Measurements from ENCODE around the gene NPEPPS. TPM values are rescaled to one million over a fixed set of nuclear protein-coding genes. Genes with fewer than 3 reads are reported as not detected.
A peak's percentile ranks its signal among the peaks of the same experiment; 100 is the strongest.

The NPEPPS gene
- total RNA-seq, 1 donor from 2014 or later = 234 TPM

- no peaks in the 10 kb centered on the region for H3K36me3 Mint-ChIP-seq (ENCODE audit: unreplicated experiment)
- no peak for TF ChIP-seq CTCF (IDR thresholded peaks at IDR 0.05; ENCODE audit: partially characterized antibody, unreplicated experiment)
- H3K27me3 Mint-ChIP-seq (ENCODE audit: unreplicated experiment) = no peaks in the 10 kb centered on the region
- DNase-seq = no peak
- no peak overlapping the region for H3K27ac Mint-ChIP-seq (ENCODE audit: unreplicated experiment)
- peaks cover 5% of the 10 kb centered on the region for H3K4me1 Mint-ChIP-seq (ENCODE audit: low read depth, unreplicated experiment)
- H3K4me3 Mint-ChIP-seq (ENCODE audit: unreplicated experiment) = no peak overlapping the region
- H3K9me3 Mint-ChIP-seq (ENCODE audit: unreplicated experiment) = no peaks in the 10 kb centered on the region
These were observed 129.2 kb downstream of the NPEPPS start for GRCh38 chr17:47660064-47660492.

- H3K9me3 Mint-ChIP-seq (ENCODE audit: unreplicated experiment) = no peaks in the 10 kb centered on the region
- peak; percentile 76 for TF ChIP-seq CTCF (IDR thresholded peaks at IDR 0.05; ENCODE audit: partially characterized antibody, unreplicated experiment)
- no peaks in the 10 kb centered on the region for H3K4me1 Mint-ChIP-seq (ENCODE audit: low read depth, unreplicated experiment)
- peak; percentile 52 for DNase-seq
- H3K27ac Mint-ChIP-seq (ENCODE audit: unreplicated experiment) = peak overlapping the region; percentile 54
- no peaks in the 10 kb centered on the region for H3K27me3 Mint-ChIP-seq (ENCODE audit: unreplicated experiment)
- no peak overlapping the region for H3K4me3 Mint-ChIP-seq (ENCODE audit: unreplicated experiment)
- H3K36me3 Mint-ChIP-seq (ENCODE audit: unreplicated experiment) = no peaks in the 10 kb centered on the region
These were observed 133.2 kb downstream of the NPEPPS start for GRCh38 chr17:47663912-47664623.

- H3K27me3 Mint-ChIP-seq (ENCODE audit: unreplicated experiment) = no peaks in the 10 kb centered on the region
- no peak for DNase-seq
- no peak overlapping the region for H3K4me3 Mint-ChIP-seq (ENCODE audit: unreplicated experiment)
- no peaks in the 10 kb centered on the region for H3K36me3 Mint-ChIP-seq (ENCODE audit: unreplicated experiment)
- H3K4me1 Mint-ChIP-seq (ENCODE audit: low read depth, unreplicated experiment) = no peaks in the 10 kb centered on the region
- no peak overlapping the region for H3K27ac Mint-ChIP-seq (ENCODE audit: unreplicated experiment)
- TF ChIP-seq CTCF (IDR thresholded peaks at IDR 0.05; ENCODE audit: partially characterized antibody, unreplicated experiment) = peak; percentile 22
- H3K9me3 Mint-ChIP-seq (ENCODE audit: unreplicated experiment) = no peaks in the 10 kb centered on the region
These were observed 133.7 kb downstream of the NPEPPS start for GRCh38 chr17:47664624-47664941.

GRCh38 chr17:47665655-47666054 is 134.7 kb downstream of the NPEPPS start:
- Mint-ChIP-seq H3K27ac (ENCODE audit: unreplicated experiment) (no peak overlapping the region), H3K36me3 (ENCODE audit: unreplicated experiment) (peaks cover 5% of the 10 kb centered on the region), H3K4me1 (ENCODE audit: low read depth, unreplicated experiment) (no peaks in the 10 kb centered on the region), H3K4me3 (ENCODE audit: unreplicated experiment) (no peak overlapping the region), H3K27me3 (ENCODE audit: unreplicated experiment) (peaks cover 2% of the 10 kb centered on the region), H3K9me3 (ENCODE audit: unreplicated experiment) (no peaks in the 10 kb centered on the region)
- no peak for TF ChIP-seq CTCF (IDR thresholded peaks at IDR 0.05; ENCODE audit: partially characterized antibody, unreplicated experiment)
- DNase-seq = no peak

GRCh38 chr17:47669081-47669480 is 138.2 kb downstream of the NPEPPS start:
- Mint-ChIP-seq H3K27me3 (ENCODE audit: unreplicated experiment) (peaks cover 2% of the 10 kb centered on the region), H3K4me1 (ENCODE audit: low read depth, unreplicated experiment) (no peaks in the 10 kb centered on the region), H3K9me3 (ENCODE audit: unreplicated experiment) (no peaks in the 10 kb centered on the region), H3K27ac (ENCODE audit: unreplicated experiment) (no peak overlapping the region), H3K4me3 (ENCODE audit: unreplicated experiment) (no peak overlapping the region), H3K36me3 (ENCODE audit: unreplicated experiment) (peaks cover 5% of the 10 kb centered on the region)
- no peak for TF ChIP-seq CTCF (IDR thresholded peaks at IDR 0.05; ENCODE audit: partially characterized antibody, unreplicated experiment)
- DNase-seq = no peak

Data from glutamatergic neuron (in vitro differentiated cells).